ENCODE data around the gene ECHS1.
"Not testable (repeated sequence)": the region's sequence is repeated elsewhere in the genome, so short reads cannot be mapped to it uniquely, and the experiment has no call there.

ECHS1 gene

DNA sequence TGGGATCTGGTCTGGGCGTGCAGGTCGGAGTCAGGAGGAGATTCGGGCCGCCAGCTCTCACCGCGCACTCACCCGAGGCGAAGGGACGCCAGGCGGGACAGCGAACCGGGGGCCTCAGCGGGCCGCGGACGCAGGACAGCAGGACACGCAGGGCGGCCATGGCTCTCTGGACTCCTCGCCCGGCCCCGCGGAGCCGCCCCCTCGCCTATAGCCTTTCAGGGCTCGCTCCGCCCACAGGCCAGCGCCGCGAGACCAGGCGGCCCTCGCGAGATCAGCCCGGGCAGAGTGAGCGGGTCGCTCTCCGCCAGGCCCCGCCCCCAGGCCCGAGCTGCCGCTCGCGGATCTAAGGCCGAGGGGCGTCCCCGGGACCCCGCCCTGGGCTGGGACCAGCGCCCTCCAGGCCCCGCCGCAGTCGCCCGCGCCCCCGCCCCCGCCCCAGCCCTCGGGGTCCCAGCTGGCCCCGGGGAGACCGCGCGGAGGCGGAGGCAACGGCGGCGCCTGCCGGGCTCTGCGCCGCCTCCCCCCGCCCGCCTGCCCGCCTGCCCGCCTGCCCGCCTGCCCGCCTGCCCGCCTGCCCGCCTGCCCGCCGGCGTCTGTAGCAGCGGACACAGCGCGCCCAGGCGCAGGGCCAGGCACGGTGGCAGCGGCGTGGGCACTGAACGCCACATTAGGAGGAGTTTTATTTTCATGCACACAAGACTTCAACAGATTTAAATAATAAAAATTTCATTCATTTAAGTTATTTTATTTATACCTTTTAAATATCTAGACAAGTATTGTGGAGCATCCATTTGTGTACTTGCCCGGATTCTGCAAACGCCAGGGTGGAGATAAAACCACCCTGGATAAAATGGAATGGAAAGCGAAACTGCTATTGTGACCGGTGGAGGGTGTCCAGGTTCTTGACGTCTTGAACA, at the start of gene ECHS1:
Gene ECHS1 (minus strand): TSS at position 181 of the 917 bp plus-strand sequence. CDS start 21 bp downstream, at position 160.
- DNase-seq (ENCODE audit: low read depth): peak; percentile 89

DNA sequence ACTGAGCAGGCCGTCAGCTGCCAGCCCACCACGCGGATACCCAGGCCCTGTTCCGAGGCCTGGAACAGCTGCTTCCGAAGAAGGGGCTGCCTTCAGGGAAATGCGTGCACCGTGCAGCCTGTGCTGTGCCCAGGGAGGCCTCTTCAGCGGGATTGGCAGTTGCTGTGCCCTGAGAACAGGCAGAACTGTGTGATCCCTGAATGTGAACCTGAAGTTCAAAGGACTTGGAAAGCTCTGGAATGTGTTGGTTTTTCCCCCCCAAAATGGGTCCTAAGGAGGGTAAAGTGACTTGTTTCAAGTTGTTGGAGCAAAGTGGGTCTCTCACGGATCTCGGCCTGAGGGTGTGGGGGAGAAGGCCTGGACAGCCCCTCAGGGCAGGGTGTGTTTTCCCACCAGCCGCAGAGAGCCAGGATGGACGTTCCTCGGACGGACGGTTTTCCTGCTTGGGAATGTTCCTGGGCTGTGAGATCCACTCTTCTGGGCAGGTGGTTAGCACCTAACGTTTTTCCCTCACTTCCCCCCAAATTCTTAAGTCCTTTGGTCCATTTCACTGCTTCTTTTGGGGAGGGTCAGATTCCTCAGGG, 49.2 kb upstream of the ECHS1 start:
- no peak for DNase-seq (ENCODE audit: low read depth)

GRCh38 chr10:133421336-133422222, 48.4 kb upstream of the ECHS1 start:
- DNase-seq (ENCODE audit: low read depth): no peak

DNA sequence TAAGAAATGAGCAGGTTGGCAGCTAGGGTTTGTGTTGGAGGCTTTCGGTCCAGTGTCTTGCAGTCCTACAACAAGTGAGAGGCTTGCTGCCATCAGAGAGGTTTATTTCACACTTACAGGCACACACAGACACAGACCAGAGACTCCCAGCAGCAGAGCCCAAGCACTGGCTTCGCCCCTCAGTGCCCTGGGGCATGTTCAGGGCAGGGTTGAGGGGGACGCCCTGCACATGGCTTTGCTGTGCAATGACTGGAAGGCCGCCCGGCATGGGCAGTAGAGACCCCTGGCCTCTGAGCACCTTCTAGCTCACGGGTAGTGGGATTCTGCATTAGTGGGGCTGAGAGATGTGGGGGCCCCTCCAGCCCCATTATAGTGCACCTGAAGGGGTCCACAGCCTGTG, 47.4 kb upstream of the ECHS1 start:
- DNase-seq (ENCODE audit: low read depth): no peak

DNA sequence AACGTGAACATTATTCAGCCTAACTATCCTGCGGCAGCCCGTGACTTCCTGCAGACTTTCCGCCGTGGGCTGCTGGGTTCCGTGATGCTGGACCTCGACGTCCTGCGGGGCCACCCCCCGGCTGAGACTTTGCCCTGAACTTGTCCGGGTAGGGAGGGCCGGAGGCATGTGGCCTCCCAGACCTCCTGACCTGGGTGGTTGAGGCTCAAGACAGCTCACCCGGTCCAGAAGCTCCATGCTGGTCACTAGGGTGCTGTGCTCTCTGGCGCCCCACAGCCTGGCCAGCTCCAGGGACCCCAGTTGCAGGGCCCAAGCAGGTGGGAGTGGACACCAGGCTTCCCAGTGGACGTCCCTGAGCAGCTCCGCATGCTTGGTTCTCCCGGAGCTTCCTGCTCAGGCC, 46.9 kb upstream of the ECHS1 start:
- no peak for DNase-seq (ENCODE audit: low read depth)

GRCh38 chr10:133419211-133419950, 46.2 kb upstream of the ECHS1 start:
- DNase-seq (ENCODE audit: low read depth): no peak

DNA sequence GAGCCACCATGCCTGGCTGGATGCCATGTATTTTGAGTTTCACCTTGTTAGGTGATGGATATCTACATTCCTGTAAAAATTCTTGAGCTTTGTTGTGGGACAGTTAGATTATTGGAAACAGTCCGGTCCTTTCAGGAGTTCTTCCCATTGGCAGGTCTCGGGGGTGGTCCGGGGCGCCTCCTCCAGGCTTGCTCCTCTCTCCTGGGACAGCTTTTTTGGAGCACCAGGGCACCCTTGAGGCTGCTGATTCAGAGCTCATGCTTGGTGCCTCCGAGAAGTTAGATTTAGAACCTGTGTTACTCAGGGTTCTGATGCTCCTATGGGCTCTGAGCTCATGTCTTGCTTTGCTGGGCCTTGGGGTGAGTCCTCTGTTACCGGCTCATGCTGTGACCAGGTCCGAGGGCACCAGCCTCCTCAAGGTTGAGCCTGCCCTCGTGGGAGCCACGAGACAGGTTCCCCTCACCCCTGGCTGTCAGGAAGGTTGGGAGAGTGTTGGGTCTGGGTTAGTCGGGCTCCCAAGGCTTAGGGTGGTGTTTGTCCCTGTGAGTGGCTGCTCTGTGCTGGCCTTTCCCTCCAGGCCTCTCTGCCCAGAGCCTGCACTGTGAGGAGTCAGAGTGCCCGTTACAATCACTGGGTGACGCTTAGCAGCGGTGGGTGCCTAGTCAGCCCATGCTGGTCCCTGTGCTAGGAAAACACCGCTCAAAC, 45.3 kb upstream of the ECHS1 start:
- no peak for DNase-seq (ENCODE audit: low read depth)

GRCh38 chr10:133415752-133416151, 42.6 kb upstream of the ECHS1 start:
- no peak for DNase-seq (ENCODE audit: low read depth)

DNA sequence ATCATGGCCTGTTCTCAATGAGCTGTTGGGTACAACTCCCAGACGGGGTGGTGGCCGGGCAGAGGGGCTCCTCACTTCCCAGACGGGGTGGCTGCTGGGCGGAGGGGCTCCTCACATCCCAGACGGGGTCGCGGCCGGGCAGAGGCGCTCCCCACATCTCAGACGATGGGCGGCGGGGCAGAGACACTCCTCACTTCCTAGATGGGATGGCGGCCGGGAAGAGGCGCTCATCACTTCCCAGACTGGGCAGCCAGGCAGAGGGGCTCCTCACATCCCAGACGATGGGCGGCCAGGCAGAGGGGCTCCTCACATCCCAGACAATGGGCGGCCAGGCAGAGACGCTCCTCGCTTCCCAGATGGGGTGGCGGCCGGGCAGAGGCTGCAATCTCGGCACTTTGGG, 41.2 kb upstream of the ECHS1 start:
- DNase-seq (ENCODE audit: low read depth): not testable (repeated sequence)

DNA sequence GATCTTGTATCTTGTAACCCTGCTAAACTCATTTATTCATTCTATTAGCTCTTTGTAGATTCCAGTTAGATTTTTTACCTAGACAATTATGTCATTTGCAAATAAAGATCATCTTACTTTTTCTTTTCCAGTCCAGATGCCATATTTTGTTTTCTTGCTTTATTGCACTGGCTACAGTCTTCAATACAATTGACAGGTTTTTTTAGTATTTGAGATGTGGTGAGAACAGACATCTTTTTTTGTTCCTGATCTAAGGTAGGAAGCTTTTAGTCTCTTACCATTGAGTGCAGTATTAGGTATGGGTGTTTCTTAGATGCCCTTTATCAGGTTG, 39.2 kb upstream of the ECHS1 start:
- no peak for DNase-seq (ENCODE audit: low read depth)

DNA sequence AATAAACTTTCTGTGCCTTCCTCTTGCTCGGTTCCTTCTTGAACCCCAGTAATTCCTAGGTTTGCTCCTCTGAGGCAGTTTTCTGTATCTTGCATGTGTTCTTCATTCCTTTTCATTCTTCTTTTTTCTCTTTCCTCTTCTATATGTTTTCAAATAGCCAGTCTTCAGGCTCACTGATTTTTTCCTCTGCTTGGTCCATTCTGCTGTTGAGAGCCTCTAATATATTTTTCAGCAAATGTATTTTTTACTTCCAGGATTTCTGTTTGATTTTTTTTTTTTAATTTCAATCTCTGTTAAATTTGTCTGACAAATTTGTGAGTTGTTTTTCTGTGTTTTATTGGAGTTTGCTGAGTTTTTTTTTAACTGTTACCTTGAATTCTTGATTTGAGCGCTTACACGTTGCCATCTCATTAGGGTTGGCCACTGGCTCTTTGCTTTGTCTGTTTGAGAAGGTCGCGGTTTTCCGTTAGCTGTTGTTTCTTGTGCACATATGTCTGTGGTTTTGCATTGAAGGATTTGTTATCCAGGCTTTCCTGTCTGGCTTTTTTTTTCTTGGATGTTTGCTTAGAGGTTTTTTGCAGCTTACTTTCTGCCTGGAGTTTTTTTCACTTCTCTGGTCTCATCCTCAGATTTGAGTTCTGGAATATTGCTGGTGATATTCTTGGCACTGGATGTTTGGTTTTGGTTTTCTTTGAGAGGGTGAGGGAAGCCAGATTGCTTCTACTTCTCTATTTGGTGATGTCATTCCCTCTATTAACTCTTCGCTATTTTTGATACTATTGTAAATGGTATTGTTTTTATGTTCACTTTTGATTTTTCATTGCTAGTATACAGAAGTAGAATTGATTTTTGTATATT, 38.6 kb upstream of the ECHS1 start:
- no peak for DNase-seq (ENCODE audit: low read depth)

GRCh38 chr10:133405844-133406527, 32.8 kb upstream of the ECHS1 start:
- DNase-seq (ENCODE audit: low read depth): no peak

DNA sequence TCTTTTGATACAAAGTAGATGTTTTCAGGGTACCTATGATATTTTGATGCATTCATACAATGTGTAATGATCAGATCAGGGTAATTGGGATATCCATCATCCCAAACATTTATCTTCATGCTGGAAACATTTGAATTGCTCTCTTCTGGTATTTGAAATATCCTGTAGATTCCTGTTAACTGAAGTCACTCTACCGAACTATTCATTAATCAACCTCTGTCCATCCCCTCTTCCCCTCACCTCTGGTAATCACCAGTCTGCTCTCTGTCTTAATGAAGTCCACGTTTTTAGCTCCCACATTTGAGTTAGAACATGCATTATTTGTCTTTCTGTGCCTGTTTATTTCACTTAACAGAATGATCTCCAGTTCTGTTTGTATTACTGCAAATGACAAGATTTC, 32.1 kb upstream of the ECHS1 start:
- no peak for DNase-seq (ENCODE audit: low read depth)

DNA sequence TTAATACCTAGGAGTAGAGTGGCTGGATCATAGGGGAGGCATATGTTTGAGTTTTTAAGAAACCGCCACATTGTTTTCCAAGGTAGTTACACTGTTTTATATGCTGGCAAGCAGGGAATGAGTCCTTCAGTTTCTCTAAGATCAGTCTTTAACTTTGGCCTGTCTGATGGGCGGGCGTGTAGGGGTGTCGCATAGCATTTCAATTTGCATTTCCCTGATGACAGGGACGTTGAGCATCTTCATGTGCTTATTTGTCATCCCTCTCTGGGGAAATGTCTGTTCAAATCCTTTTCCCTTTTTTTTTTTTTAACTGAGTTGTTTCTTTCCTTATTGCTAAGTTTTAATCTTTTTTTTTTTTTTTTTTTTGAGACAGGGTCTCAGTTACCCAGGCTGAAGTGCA, 30.6 kb upstream of the ECHS1 start:
- DNase-seq (ENCODE audit: low read depth): no peak

GRCh38 chr10:133403359-133403758, 30.2 kb upstream of the ECHS1 start:
- DNase-seq (ENCODE audit: low read depth): no peak

- DNase-seq (ENCODE audit: low read depth): no peak
Measured at GRCh38 chr10:133401981-133402725, 29.0 kb upstream of the ECHS1 start.

- no peak for DNase-seq (ENCODE audit: low read depth)
Measured at GRCh38 chr10:133401500-133401899, 28.3 kb upstream of the ECHS1 start.

DNA sequence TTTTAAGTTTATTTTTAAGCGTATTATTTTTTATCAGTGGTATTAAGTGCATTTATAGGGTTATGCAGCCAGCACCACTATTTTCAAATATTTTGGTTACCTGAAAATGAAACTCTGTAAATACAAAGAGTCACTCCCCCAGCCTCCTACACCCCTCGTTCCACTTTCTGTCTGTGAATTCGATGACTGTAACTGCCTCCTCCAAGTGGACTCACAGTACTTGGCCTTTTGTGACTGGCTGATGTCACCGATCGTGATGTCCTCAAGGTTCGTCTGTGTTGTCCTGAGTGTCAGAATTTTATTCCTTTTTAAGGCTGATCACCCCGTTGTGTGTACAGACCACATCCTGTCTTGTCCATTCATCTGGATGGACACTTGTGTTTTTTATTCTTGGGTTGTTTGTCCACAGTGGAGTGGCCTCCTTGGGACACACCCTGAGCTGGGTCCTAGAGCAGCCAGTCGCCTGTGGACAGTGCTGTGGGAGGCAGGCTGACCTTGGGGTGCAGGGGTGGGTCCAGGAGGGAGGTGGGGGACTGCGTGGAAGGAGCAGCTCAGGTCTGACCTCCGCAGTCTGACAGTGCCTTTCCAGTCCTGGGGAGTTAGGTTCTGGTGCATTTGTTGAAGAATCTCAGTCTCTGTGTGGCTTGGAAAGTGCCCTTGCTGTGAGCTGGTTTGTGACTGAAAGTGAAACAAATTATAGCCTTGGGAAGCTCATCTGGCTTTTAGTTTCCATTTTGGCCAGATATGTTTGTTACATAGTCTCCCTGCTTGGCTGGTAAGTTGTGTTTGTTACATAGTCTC, 27.7 kb upstream of the ECHS1 start:
- DNase-seq (ENCODE audit: low read depth): no peak
